Peyer's patch (tissue), 4 donors: ENCODE measurements around the gene CYP4F3.

Experiments
- CTCF ChIP-seq, 6 experiments: fragments of 450-650 bp in 4 of 6; fragments of 200-600 bp in 2 of 6; sonication (generic) in 1 of 6; IDR thresholded peaks; one replicate each; pipeline ENCODE4 v1.5.1; 2017 to 2019; ENCODE audit warnings: antibody characterized with exemption in 6 of 6, mild to moderate bottlenecking in 3 of 6, moderate library complexity in 1 of 6
- POLR2A ChIP-seq, 2 donors: fragments of 450-650 bp; IDR thresholded peaks; one replicate each; pipeline ENCODE4 v1.5.1; 2017; ENCODE audit warnings: antibody characterized with exemption in 2 of 2, mild to moderate bottlenecking in 2 of 2, moderate library complexity in 2 of 2

- TF ChIP-seq CTCF (IDR thresholded peaks at IDR 0.05) = no peak
- TF ChIP-seq POLR2A (IDR thresholded peaks at IDR 0.05) = no peak
Measured at GRCh38 chr19:15635016-15635805, 5.5 kb upstream of the CYP4F3 start.
